Measurements from ENCODE around the gene KCNC3.

Gene KCNC3

GRCh38 chr19:50326101-50326664, 3.0 kb downstream of the KCNC3 start:
- peaks cover 47% of the 10 kb centered on the region for H3K27me3 Mint-ChIP-seq
- peaks cover 5% of the 10 kb centered on the region for H3K9me3 Mint-ChIP-seq
- DNase-seq (no peak), ATAC-seq (no peak)
- H3K36me3 Mint-ChIP-seq (ENCODE audit: low read depth) = peaks cover 8% of the 10 kb centered on the region
- H3K4me1 Mint-ChIP-seq = peaks cover 29% of the 10 kb centered on the region
- no peak overlapping the region for H3K27ac Mint-ChIP-seq
- H3K4me3 Mint-ChIP-seq = no peak overlapping the region

GRCh38 chr19:50325310-50326100, 3.7 kb downstream of the KCNC3 start:
- Mint-ChIP-seq H3K36me3 (ENCODE audit: low read depth) (peaks cover 8% of the 10 kb centered on the region), H3K4me3 (no peak overlapping the region), H3K9me3 (peaks cover 5% of the 10 kb centered on the region), H3K27me3 (peaks cover 43% of the 10 kb centered on the region), H3K27ac (no peak overlapping the region), H3K4me1 (peaks cover 25% of the 10 kb centered on the region)
- ATAC-seq = peak; percentile 42
- DNase-seq = peak; percentile 78

GRCh38 chr19:50324331-50324730, 4.8 kb downstream of the KCNC3 start:
- Mint-ChIP-seq H3K4me1 (peaks cover 15% of the 10 kb centered on the region), H3K4me3 (no peak overlapping the region), H3K36me3 (ENCODE audit: low read depth) (peaks cover 2% of the 10 kb centered on the region), H3K27me3 (peaks cover 33% of the 10 kb centered on the region), H3K9me3 (peaks cover under 1% of the 10 kb centered on the region), H3K27ac (no peak overlapping the region)
- ATAC-seq (no peak), DNase-seq (no peak)

GRCh38 chr19:50323782-50324133, 5.4 kb downstream of the KCNC3 start:
- H3K4me3 Mint-ChIP-seq = no peak overlapping the region
- no peaks in the 10 kb centered on the region for H3K9me3 Mint-ChIP-seq
- H3K27ac Mint-ChIP-seq = no peak overlapping the region
- ATAC-seq (no peak), DNase-seq (no peak)
- H3K27me3 Mint-ChIP-seq = peaks cover 35% of the 10 kb centered on the region
- peaks cover 2% of the 10 kb centered on the region for H3K36me3 Mint-ChIP-seq (ENCODE audit: low read depth)
- H3K4me1 Mint-ChIP-seq = peaks cover 14% of the 10 kb centered on the region

- Mint-ChIP-seq H3K27ac (no peak overlapping the region), H3K4me1 (peaks cover 14% of the 10 kb centered on the region)
Measured at GRCh38 chr19:50322931-50323781, 6.0 kb downstream of the KCNC3 start.

GRCh38 chr19:50322234-50322633, 6.9 kb downstream of the KCNC3 start:
- no peaks in the 10 kb centered on the region for H3K36me3 Mint-ChIP-seq (ENCODE audit: low read depth)
- no peak for DNase-seq
- peaks cover 9% of the 10 kb centered on the region for H3K4me1 Mint-ChIP-seq
- H3K27ac Mint-ChIP-seq = no peak overlapping the region
- peaks cover 36% of the 10 kb centered on the region for H3K27me3 Mint-ChIP-seq
- H3K9me3 Mint-ChIP-seq = no peaks in the 10 kb centered on the region
- ATAC-seq = no peak
- H3K4me3 Mint-ChIP-seq = no peak overlapping the region

More at GRCh38 chr19:50322931-50323781, 6.0 kb downstream of the KCNC3 start:
- ATAC-seq = no peak
- Mint-ChIP-seq H3K9me3 (no peaks in the 10 kb centered on the region), H3K4me3 (no peak overlapping the region), H3K27me3 (peaks cover 35% of the 10 kb centered on the region), H3K36me3 (ENCODE audit: low read depth) (peaks cover 2% of the 10 kb centered on the region)
- DNase-seq = no peak

GRCh38 chr19:50321831-50322230, 7.3 kb downstream of the KCNC3 start:
- Mint-ChIP-seq H3K9me3 (no peaks in the 10 kb centered on the region), H3K4me1 (peaks cover 5% of the 10 kb centered on the region), H3K36me3 (ENCODE audit: low read depth) (no peaks in the 10 kb centered on the region), H3K4me3 (no peak overlapping the region), H3K27ac (no peak overlapping the region), H3K27me3 (peaks cover 32% of the 10 kb centered on the region)
- ATAC-seq (no peak), DNase-seq (no peak)

- Mint-ChIP-seq H3K4me3 (no peak overlapping the region), H3K36me3 (ENCODE audit: low read depth) (no peaks in the 10 kb centered on the region), H3K27me3 (peaks cover 29% of the 10 kb centered on the region), H3K4me1 (peaks cover 8% of the 10 kb centered on the region), H3K27ac (no peak overlapping the region), H3K9me3 (no peaks in the 10 kb centered on the region)
- no peak for ATAC-seq
- no peak for DNase-seq
Measured at GRCh38 chr19:50320596-50320995, 8.6 kb downstream of the KCNC3 start.

- H3K9me3 Mint-ChIP-seq = no peaks in the 10 kb centered on the region
Measured at GRCh38 chr19:50320051-50320450, 9.1 kb downstream of the KCNC3 start.

GRCh38 chr19:50319156-50319555, 10.0 kb downstream of the KCNC3 start:
- ATAC-seq (no peak), DNase-seq (no peak)
- Mint-ChIP-seq H3K4me3 (no peak overlapping the region), H3K36me3 (ENCODE audit: low read depth) (no peaks in the 10 kb centered on the region), H3K9me3 (no peaks in the 10 kb centered on the region), H3K27ac (no peak overlapping the region), H3K27me3 (peaks cover 27% of the 10 kb centered on the region), H3K4me1 (peaks cover 13% of the 10 kb centered on the region)

More at GRCh38 chr19:50320051-50320450, 9.1 kb downstream of the KCNC3 start:
- Mint-ChIP-seq H3K36me3 (ENCODE audit: low read depth) (no peaks in the 10 kb centered on the region), H3K27me3 (peaks cover 29% of the 10 kb centered on the region), H3K4me3 (no peak overlapping the region), H3K4me1 (peaks cover 9% of the 10 kb centered on the region), H3K27ac (no peak overlapping the region)
- ATAC-seq = no peak
- no peak for DNase-seq

GRCh38 chr19:50318438-50318837, 10.7 kb downstream of the KCNC3 start:
- no peak overlapping the region for H3K27ac Mint-ChIP-seq
- peaks cover 13% of the 10 kb centered on the region for H3K4me1 Mint-ChIP-seq
- H3K36me3 Mint-ChIP-seq (ENCODE audit: low read depth) = no peaks in the 10 kb centered on the region
- no peaks in the 10 kb centered on the region for H3K9me3 Mint-ChIP-seq
- DNase-seq = no peak
- H3K27me3 Mint-ChIP-seq = peaks cover 34% of the 10 kb centered on the region
- H3K4me3 Mint-ChIP-seq = no peak overlapping the region
- no peak for ATAC-seq

- Mint-ChIP-seq H3K27me3 (peaks cover 46% of the 10 kb centered on the region), H3K36me3 (ENCODE audit: low read depth) (no peaks in the 10 kb centered on the region), H3K27ac (no peak overlapping the region), H3K9me3 (no peaks in the 10 kb centered on the region), H3K4me3 (no peak overlapping the region), H3K4me1 (peaks cover 13% of the 10 kb centered on the region)
- ATAC-seq (no peak), DNase-seq (no peak)
Measured at GRCh38 chr19:50317115-50317514, 12.1 kb downstream of the KCNC3 start.

GRCh38 chr19:50315773-50316448, 13.3 kb downstream of the KCNC3 start:
- peak; percentile 79 for ATAC-seq
- Mint-ChIP-seq H3K9me3 (no peaks in the 10 kb centered on the region), H3K36me3 (ENCODE audit: low read depth) (no peaks in the 10 kb centered on the region), H3K27ac (no peak overlapping the region), H3K4me3 (peak overlapping the region; percentile 6), H3K27me3 (peaks cover 53% of the 10 kb centered on the region), H3K4me1 (peaks cover 13% of the 10 kb centered on the region)
- peak; percentile 58 for DNase-seq

All from activated naive CD8-positive, alpha-beta T cell treated with anti-CD3 and anti-CD28 coated beads, Interleukin-2, amount 50 U/mL, for 24 hours (primary cell).